H9 (cell line): ENCODE measurements around the gene BZW2. TPM values are rescaled to one million over a fixed set of nuclear protein-coding genes. Genes with fewer than 3 reads are reported as not detected.

Experiments used
- DNase-seq: peaks from one replicate; pipeline ENCODE4 v3.0.0-alpha.2; 2017
- H2AFZ ChIP-seq: one replicate; pipeline ENCODE4 v1.6.1; 2013; ENCODE audit warnings: mild to moderate bottlenecking, low read length, control low read depth, moderate library complexity
- H2AK5ac ChIP-seq: 2 replicates; pipeline ENCODE4 v1.6.1; 2013; ENCODE audit warnings: low read length, control low read depth, mixed read lengths; ENCODE audit not compliant: insufficient read length
- H2BK120ac ChIP-seq: one replicate; pipeline ENCODE4 v1.6.1; 2013; ENCODE audit warnings: low read depth, mild to moderate bottlenecking, low read length, control low read depth, inconsistent platforms; ENCODE audit not compliant: poor library complexity, severe bottlenecking
- H2BK12ac ChIP-seq: 2 replicates; pipeline ENCODE4 v1.6.1; 2013; ENCODE audit warnings: low read length, control low read depth, mixed read lengths, low read depth; ENCODE audit not compliant: insufficient read length
- H2BK15ac ChIP-seq: 2 replicates; pipeline ENCODE4 v1.6.1; 2013; ENCODE audit warnings: low read depth, low read length, control low read depth
- H2BK20ac ChIP-seq: one replicate; pipeline ENCODE4 v1.6.1; 2013; ENCODE audit warnings: low read depth, mild to moderate bottlenecking, low read length, control low read depth, inconsistent platforms; ENCODE audit not compliant: poor library complexity, severe bottlenecking
- H2BK5ac ChIP-seq: 2 replicates; pipeline ENCODE4 v1.6.1; 2013; ENCODE audit warnings: low read length, control low read depth, mixed read lengths; ENCODE audit not compliant: insufficient read length
- H3K14ac ChIP-seq: 2 replicates; pipeline ENCODE4 v1.6.1; 2013; ENCODE audit warnings: low read length, control low read depth; ENCODE audit not compliant: insufficient read depth
- H3K18ac ChIP-seq: 2 replicates; pipeline ENCODE4 v1.6.1; 2013; ENCODE audit warnings: low read depth, mild to moderate bottlenecking, mixed read lengths, low read length, control low read depth; ENCODE audit not compliant: insufficient read length
- H3K23ac ChIP-seq: 2 replicates; pipeline ENCODE4 v1.6.1; 2013; ENCODE audit warnings: low read length, control low read depth, mixed read lengths, low read depth; ENCODE audit not compliant: insufficient read length
- H3K23me2 ChIP-seq: 2 replicates; pipeline ENCODE4 v1.6.1; 2013; ENCODE audit warnings: low read depth, mild to moderate bottlenecking, mixed read lengths, low read length, control low read depth; ENCODE audit not compliant: insufficient read length, poor library complexity, severe bottlenecking
- H3K27ac ChIP-seq: 2 replicates; pipeline ENCODE4 v1.5.1; 2013; ENCODE audit warnings: low read length, control low read depth, mixed read lengths, low read depth; ENCODE audit not compliant: insufficient read length
- H3K27me3 ChIP-seq: 2 replicates; pipeline ENCODE4 v1.6.1; 2013; ENCODE audit warnings: low read length, control low read depth, inconsistent platforms; ENCODE audit not compliant: insufficient read depth
- H3K4ac ChIP-seq: 2 replicates; pipeline ENCODE4 v1.6.1; 2013; ENCODE audit warnings: low read depth, mild to moderate bottlenecking, control low read depth, inconsistent platforms, low read length, moderate library complexity
- H3K4me1 ChIP-seq: 2 replicates; pipeline ENCODE4 v1.6.1; 2013; ENCODE audit warnings: low read length, control low read depth, inconsistent platforms; ENCODE audit not compliant: insufficient read depth
- H3K4me2 ChIP-seq: 2 replicates; pipeline ENCODE4 v1.6.1; 2013; ENCODE audit warnings: low read length, control low read depth, mixed read lengths; ENCODE audit not compliant: insufficient read length, insufficient read depth
- H3K56ac ChIP-seq: 2 replicates; pipeline ENCODE4 v1.6.1; 2013; ENCODE audit warnings: low read depth, mild to moderate bottlenecking, mixed read lengths, low read length, control low read depth; ENCODE audit not compliant: insufficient read length
- H3K79me1 ChIP-seq: 2 replicates; pipeline ENCODE4 v1.6.1; 2013; ENCODE audit warnings: low read depth, mild to moderate bottlenecking, moderate library complexity, low read length, control low read depth, inconsistent platforms; ENCODE audit not compliant: insufficient read depth, poor library complexity, severe bottlenecking
- H3K79me2 ChIP-seq: 2 replicates; pipeline ENCODE4 v1.6.1; 2013; ENCODE audit warnings: low read length, control low read depth, inconsistent platforms; ENCODE audit not compliant: insufficient read depth
- H3K9ac ChIP-seq: 2 replicates; pipeline ENCODE4 v1.6.1; 2013; ENCODE audit warnings: low read length, control low read depth, mixed read lengths; ENCODE audit not compliant: insufficient read length; ENCODE audit errors: extremely low read depth
- H3K9me3 ChIP-seq: one replicate; pipeline ENCODE4 v1.6.1; 2013; ENCODE audit warnings: low read depth, low read length, inconsistent platforms; ENCODE audit not compliant: control insufficient read depth
- H3T11ph ChIP-seq: one replicate; pipeline ENCODE4 v1.6.1; 2013; ENCODE audit warnings: mild to moderate bottlenecking, low read length, control low read depth, inconsistent platforms
- H4K20me1 ChIP-seq: one replicate; pipeline ENCODE4 v1.6.1; 2013; ENCODE audit not compliant: control insufficient read depth, insufficient read length, insufficient read depth
- H4K5ac ChIP-seq: 2 replicates; pipeline ENCODE4 v1.6.1; 2013; ENCODE audit warnings: low read depth, mild to moderate bottlenecking, mixed read lengths, low read length, control low read depth; ENCODE audit not compliant: insufficient read length
- H4K8ac ChIP-seq: replicated peaks from 2 replicates; pipeline ENCODE4 v1.6.1; 2013; ENCODE audit warnings: low read length, control low read depth, mixed read lengths, low read depth; ENCODE audit not compliant: insufficient read length
- H4K91ac ChIP-seq: 2 replicates; pipeline ENCODE4 v1.6.1; 2013; ENCODE audit warnings: low read depth, mild to moderate bottlenecking, moderate library complexity, mixed read lengths, low read length, control low read depth; ENCODE audit not compliant: insufficient read length
- H3K27ac Mint-ChIP-seq, 3 experiments: 2 replicates in 2 of 3; 3 replicates in 1 of 3; pipeline ENCODE4 v1.8.0; 2020 to 2021; ENCODE audit warnings: mixed read lengths in 3 of 3, mild to moderate bottlenecking in 1 of 3, moderate library complexity in 1 of 3
- H3K27me3 Mint-ChIP-seq: 2 replicates; pipeline ENCODE4 v1.8.0; 2021; ENCODE audit warnings: low read depth, mild to moderate bottlenecking, moderate library complexity, mixed read lengths
- H3K36me3 Mint-ChIP-seq, 3 experiments: 2 replicates in 2 of 3; 3 replicates in 1 of 3; pipeline ENCODE4 v1.8.0; 2020 to 2021; ENCODE audit warnings: low read depth in 3 of 3, mixed read lengths in 3 of 3; ENCODE audit not compliant: insufficient read depth in 1 of 3
- H3K4me1 Mint-ChIP-seq, 2 experiments: 2 replicates each; pipeline ENCODE4 v1.8.0; 2020; ENCODE audit warnings: mixed read lengths in 2 of 2
- H3K4me3 Mint-ChIP-seq, 2 experiments: 2 replicates in 1 of 2; 3 replicates in 1 of 2; pipeline ENCODE4 v1.8.0; 2020 to 2021; ENCODE audit warnings: mild to moderate bottlenecking in 2 of 2, mixed read lengths in 2 of 2, moderate library complexity in 1 of 2
- H3K9me3 Mint-ChIP-seq, 2 experiments: 2 replicates in 1 of 2; 3 replicates in 1 of 2; pipeline ENCODE4 v1.8.0; 2020; ENCODE audit warnings: mild to moderate bottlenecking in 2 of 2, mixed read lengths in 2 of 2, moderate library complexity in 1 of 2
- CTCF ChIP-seq: fragments of 200-600 bp; sonication (generic); conservative IDR thresholded peaks from 3 replicates; pipeline ENCODE4 v1.8.0; 2021; ENCODE audit warnings: antibody characterized with exemption, mild to moderate bottlenecking
- WGBS: extraction: QIAGEN DNeasy Blood & Tissue Kit; methylation state at CpG from one replicate; pipeline ENCODE4 v1.1.7; 2013; ENCODE audit warnings: missing lambda C conversion rate, low lambda C conversion rate, mixed read lengths; ENCODE audit not compliant: insufficient read length; ENCODE audit errors: extremely low coverage; 5-methylcytosine and 5-hydroxymethylcytosine counted together
- total RNA-seq: library from RNA; stranded (reverse); gene quantifications from 2 replicates; pipeline ENCODE4 v1.2.1, GENCODE V29; 2021

Gene BZW2
- total RNA-seq, 1 experiment from 2014 or later: 64.6 TPM

- Histone ChIP-seq H3K23me2 (no peaks in the 10 kb centered on the region), H2BK20ac (no peak overlapping the region), H3K4ac (no peak overlapping the region), H3K79me2 (no peaks in the 10 kb centered on the region; the same call in 1 of the 2 replicates), H3K27me3 (no peaks in the 10 kb centered on the region), H3K23ac (no peak overlapping the region), H3K4me2 (no peak overlapping the region), H2BK12ac (no peak overlapping the region), H2BK5ac (no peak overlapping the region), H3K18ac (no peak overlapping the region), H4K20me1 (no peaks in the 10 kb centered on the region), H3K9me3 (no peaks in the 10 kb centered on the region), H2BK15ac (no peak overlapping the region), H2AFZ (no peak overlapping the region), H2BK120ac (no peak overlapping the region), H4K5ac (no peak overlapping the region), H3K9ac (no peak overlapping the region), H4K8ac (no peak overlapping the region), H3K79me1 (no peaks in the 10 kb centered on the region), H4K91ac (no peak overlapping the region), H3K14ac (no peak overlapping the region), H3T11ph (no peak overlapping the region), H3K27ac (no peak overlapping the region), H3K56ac (no peak overlapping the region), H2AK5ac (no peak overlapping the region), H3K4me1 (peaks cover 5% of the 10 kb centered on the region; the same call in 1 of the 2 replicates)
- H3K9me3 Mint-ChIP-seq: no peaks in the 10 kb centered on the region
- peaks cover 24 to 43% (median 35%) of the 10 kb centered on the region in 3 experiments for H3K36me3 Mint-ChIP-seq
- DNase-seq: no peak
- TF ChIP-seq CTCF: no peak
- H3K27ac Mint-ChIP-seq: peak overlapping the region in 2 of 3 experiments; percentile 25 to 93; a peak in 5 of 7 replicates
- no CpG with 5 or more reads among the region's 4 CpGs for WGBS
- peaks cover 34 to 36% of the 10 kb centered on the region in 2 experiments for H3K4me1 Mint-ChIP-seq
- no peaks in the 10 kb centered on the region for H3K27me3 Mint-ChIP-seq
- H3K4me3 Mint-ChIP-seq: no peak overlapping the region
Observed at GRCh38 chr7:16670731-16671344, 24.9 kb downstream of the BZW2 start.
